SJCRH30 (cell line): ENCODE measurements around the gene PAPPA2. TPM values are rescaled to one million over a fixed set of nuclear protein-coding genes. Genes with fewer than 3 reads are reported as not detected.

Source experiments
- DNase-seq, 2 experiments: peaks; one replicate each; pipeline ENCODE4 v3.0.0-alpha.2; 2015 to 2020
- H3K27ac ChIP-seq: fragments of 250-450 bp; sonication (Bioruptor Pico); 2 replicates; pipeline ENCODE4 v1.5.1; 2020; ENCODE audit warnings: mild to moderate bottlenecking, moderate library complexity
- H3K27me3 ChIP-seq: fragments of 250-450 bp; sonication (Bioruptor Pico); 2 replicates; pipeline ENCODE4 v1.5.1; 2020; ENCODE audit warnings: mild to moderate bottlenecking, moderate library complexity
- H3K36me3 ChIP-seq: fragments of 250-450 bp; sonication (Bioruptor Pico); 2 replicates; pipeline ENCODE4 v1.5.1; 2020; ENCODE audit warnings: mild to moderate bottlenecking, moderate library complexity
- H3K4me1 ChIP-seq: fragments of 250-450 bp; sonication (Bioruptor Pico); 2 replicates; pipeline ENCODE4 v1.5.1; 2020; ENCODE audit warnings: mild to moderate bottlenecking, moderate library complexity
- H3K4me3 ChIP-seq: fragments of 250-450 bp; sonication (Bioruptor Pico); 2 replicates; pipeline ENCODE4 v1.5.1; 2020; ENCODE audit warnings: mild to moderate bottlenecking, moderate library complexity
- H3K9me3 ChIP-seq: fragments of 250-450 bp; sonication (Bioruptor Pico); replicated peaks from 2 replicates; pipeline ENCODE4 v1.5.1; 2020; ENCODE audit warnings: mild to moderate bottlenecking, moderate library complexity
- total RNA-seq: library from RNA; depleted of rRNA; stranded (reverse); fragments of >200 nt; shearing (Covaris generic); gene quantifications from 2 replicates; pipeline ENCODE4 v1.2.3, GENCODE V29; 2014

PAPPA2 gene
- total RNA-seq, 1 experiment from 2014 or later: 0.04 TPM

GRCh38 chr1:176884286-176884685 is 421.3 kb downstream of the PAPPA2 start:
- Histone ChIP-seq H3K27ac (no peak overlapping the region), H3K4me1 (no peaks in the 10 kb centered on the region), H3K36me3 (no peaks in the 10 kb centered on the region), H3K4me3 (no peak overlapping the region), H3K9me3 (no peaks in the 10 kb centered on the region), H3K27me3 (no peaks in the 10 kb centered on the region)
- no peak for DNase-seq

- Histone ChIP-seq H3K27me3 (no peaks in the 10 kb centered on the region), H3K9me3 (no peaks in the 10 kb centered on the region), H3K4me3 (no peak overlapping the region), H3K4me1 (no peaks in the 10 kb centered on the region), H3K27ac (no peak overlapping the region), H3K36me3 (no peaks in the 10 kb centered on the region)
- DNase-seq: no peak
These were observed 421.9 kb downstream of the PAPPA2 start for GRCh38 chr1:176884911-176885310.

DNA sequence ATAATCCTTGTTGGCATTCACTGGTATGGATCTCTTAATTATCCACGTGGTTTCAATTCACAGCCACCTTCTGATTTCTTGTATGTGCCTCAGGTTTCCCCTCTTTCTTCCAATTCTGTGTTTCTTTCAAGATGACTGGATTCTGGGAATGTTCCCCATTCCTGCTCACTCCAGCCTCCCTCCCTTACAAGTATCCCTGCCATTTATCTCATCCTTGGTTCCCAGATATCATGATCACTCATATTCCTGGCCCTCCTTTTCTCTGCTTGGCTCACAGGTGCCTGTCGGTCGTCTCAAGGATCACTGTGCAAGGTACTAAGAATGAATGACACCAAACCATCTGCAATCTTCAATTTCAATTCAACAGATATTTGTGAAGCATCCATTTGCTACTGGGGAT is 422.4 kb downstream of the PAPPA2 start:
- H3K27me3 ChIP-seq: no peaks in the 10 kb centered on the region
- H3K36me3 ChIP-seq: no peaks in the 10 kb centered on the region
- H3K9me3 ChIP-seq: no peaks in the 10 kb centered on the region
- no peak overlapping the region for H3K4me3 ChIP-seq
- H3K4me1 ChIP-seq: no peaks in the 10 kb centered on the region
- no peak for DNase-seq
- no peak overlapping the region for H3K27ac ChIP-seq

DNA sequence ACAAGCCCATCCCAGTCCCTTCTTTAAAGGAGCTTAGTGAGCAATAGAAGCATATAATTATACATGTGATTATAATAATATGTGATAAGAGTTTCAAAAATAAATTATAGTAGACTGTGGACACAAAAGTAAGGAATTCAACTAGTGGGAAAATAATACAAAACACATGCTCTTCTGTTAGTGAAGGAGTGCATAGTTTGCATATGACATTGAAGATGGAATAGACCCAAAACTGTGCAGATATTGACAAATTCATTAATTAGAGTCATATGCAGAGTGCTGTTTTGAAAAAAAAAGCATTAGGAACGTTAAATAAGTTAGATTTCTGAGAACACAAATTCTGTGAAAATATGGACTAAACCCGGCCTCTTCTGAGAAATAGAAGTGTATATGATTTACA is 422.8 kb downstream of the PAPPA2 start:
- Histone ChIP-seq H3K4me3 (no peak overlapping the region), H3K9me3 (no peaks in the 10 kb centered on the region), H3K27ac (no peak overlapping the region), H3K36me3 (no peaks in the 10 kb centered on the region), H3K27me3 (no peaks in the 10 kb centered on the region), H3K4me1 (no peaks in the 10 kb centered on the region)
- DNase-seq: no peak

- H3K4me1 ChIP-seq: no peaks in the 10 kb centered on the region
- H3K4me3 ChIP-seq: no peak overlapping the region
- no peaks in the 10 kb centered on the region for H3K9me3 ChIP-seq
- no peak overlapping the region for H3K27ac ChIP-seq
- no peaks in the 10 kb centered on the region for H3K36me3 ChIP-seq
- DNase-seq: no peak
- no peaks in the 10 kb centered on the region for H3K27me3 ChIP-seq
These were observed 425.6 kb downstream of the PAPPA2 start for GRCh38 chr1:176888471-176889032.

GRCh38 chr1:176893625-176894352 is 430.8 kb downstream of the PAPPA2 start:
- DNase-seq: no peak
- H3K4me1 ChIP-seq: 0 out of 2 replicates have a peak, but pooled peaks cover 3% of the 10 kb centered on the region

DNA sequence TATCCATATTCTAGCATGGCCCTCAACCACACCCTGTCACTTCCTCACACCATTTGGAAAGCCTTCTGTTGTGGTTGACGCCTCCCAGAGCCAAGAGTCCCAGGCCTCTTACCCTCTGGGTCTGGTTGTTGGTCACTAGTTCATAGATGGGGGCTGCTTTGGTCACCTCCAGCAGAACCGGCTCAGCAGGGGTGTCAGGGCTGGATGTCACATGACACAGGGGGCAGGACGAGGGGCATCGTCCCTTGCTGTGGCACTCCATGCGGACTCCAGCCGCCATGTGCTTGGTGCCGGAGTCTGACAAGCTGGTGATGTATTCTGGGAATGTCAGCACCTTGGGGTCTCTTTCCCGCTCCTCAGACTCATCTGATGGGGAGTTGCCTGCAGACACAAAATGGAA is 431.5 kb downstream of the PAPPA2 start:
- H3K9me3 ChIP-seq: no peaks in the 10 kb centered on the region
- no peaks in the 10 kb centered on the region for H3K36me3 ChIP-seq
- no peak overlapping the region for H3K27ac ChIP-seq
- no peaks in the 10 kb centered on the region for H3K27me3 ChIP-seq
- DNase-seq: no peak
- H3K4me1 ChIP-seq: 0 out of 2 replicates have a peak, but pooled peaks cover 3% of the 10 kb centered on the region
- no peak overlapping the region for H3K4me3 ChIP-seq

More at GRCh38 chr1:176893625-176894352, 430.8 kb downstream of the PAPPA2 start:
- H3K27me3 ChIP-seq: no peaks in the 10 kb centered on the region
- no peak overlapping the region for H3K27ac ChIP-seq
- no peaks in the 10 kb centered on the region for H3K36me3 ChIP-seq
- H3K4me3 ChIP-seq: no peak overlapping the region
- no peaks in the 10 kb centered on the region for H3K9me3 ChIP-seq
